Stimulated activated CD4-positive, alpha-beta T cell treated with anti-CD3 and anti-CD28 coated beads, Interleukin-15, amount 100 ng/mL, for 1 hour (primary cell): Measurements from ENCODE around the gene C2orf74.
A peak's percentile ranks its signal among the peaks of the same experiment; 100 is the strongest.
"Not testable (repeated sequence)": the region's sequence is repeated elsewhere in the genome, so short reads cannot be mapped to it uniquely, and the experiment has no call there.

ENCODE experiments used
- DNase-seq, 2 donors: peaks; one replicate each; pipeline ENCODE4 v3.0.0-alpha.2; 2020; ENCODE audit warnings: low read depth in 1 of 2, low spot score in 1 of 2

Gene C2orf74

GRCh38 chr2:61172671-61173070 lies 10.7 kb downstream of the C2orf74 start:
- no peak for DNase-seq

- no peak for DNase-seq
Observed at GRCh38 chr2:61173116-61173515, 11.1 kb downstream of the C2orf74 start.

GRCh38 chr2:61175036-61175435 lies 13.0 kb downstream of the C2orf74 start:
- DNase-seq, result no peak

- peak; percentile 93 to 97 for DNase-seq
Observed at GRCh38 chr2:61176755-61177726, 15.1 kb downstream of the C2orf74 start.

GRCh38 chr2:61177727-61178549 lies 15.9 kb downstream of the C2orf74 start:
- peak; percentile 15 to 27 for DNase-seq

GRCh38 chr2:61178603-61179545 lies 16.9 kb downstream of the C2orf74 start:
- no peak for DNase-seq

GRCh38 chr2:61179701-61180639 lies 18.0 kb downstream of the C2orf74 start:
- DNase-seq, result no peak

GRCh38 chr2:61180686-61181085 lies 18.7 kb downstream of the C2orf74 start:
- no peak for DNase-seq

GRCh38 chr2:61181382-61182058 lies 19.5 kb downstream of the C2orf74 start:
- DNase-seq, result no peak

- DNase-seq, result no peak
Observed at GRCh38 chr2:61182059-61182383, 20.0 kb downstream of the C2orf74 start.

- DNase-seq, result no peak
Observed at GRCh38 chr2:61183795-61184194, 21.8 kb downstream of the C2orf74 start.

- DNase-seq, result no peak
Observed at GRCh38 chr2:61184263-61184662, 22.3 kb downstream of the C2orf74 start.

GRCh38 chr2:61185231-61185728 lies 23.3 kb downstream of the C2orf74 start:
- DNase-seq, result no peak

- no peak for DNase-seq
Observed at GRCh38 chr2:61187085-61187484, 25.1 kb downstream of the C2orf74 start.

GRCh38 chr2:61193670-61194561 lies 31.9 kb downstream of the C2orf74 start:
- no peak for DNase-seq

GRCh38 chr2:61194646-61195045 lies 32.7 kb downstream of the C2orf74 start:
- DNase-seq, result not testable (repeated sequence)

GRCh38 chr2:61196671-61197070 lies 34.7 kb downstream of the C2orf74 start:
- no peak for DNase-seq

GRCh38 chr2:61205132-61205531 lies 43.1 kb downstream of the C2orf74 start:
- no peak for DNase-seq
